ENCODE measurements around the gene MAP3K2.

- TF ChIP-seq FOXA1 (IDR thresholded peaks at IDR 0.05), result no peak
- TF ChIP-seq CTCF (IDR thresholded peaks at IDR 0.05; ENCODE audit: low read depth, low read length, missing input control), result no peak
- no peak for TF ChIP-seq MAX (IDR thresholded peaks at IDR 0.05)
- TF ChIP-seq REST (IDR thresholded peaks at IDR 0.05), result no peak
Observed at GRCh38 chr2:127394492-127394891, 6.7 kb upstream of the MAP3K2 start.

All from liver (tissue), 2 donors.